Dendritic cell treated with granulocyte-macrophage colony-stimulating factor and Interleukin-4, amounts not matched to agents 40 ng/mL and 50 ng/mL, for 4 days (primary cell): Measurements from ENCODE around the gene ICAM4.

ENCODE experiments used
- H3K27ac Mint-ChIP-seq: one replicate; pipeline ENCODE4 v1.8.0; 2022; ENCODE audit warnings: mild to moderate bottlenecking, mixed read lengths
- H3K27me3 Mint-ChIP-seq: one replicate; pipeline ENCODE4 v1.8.0; 2022; ENCODE audit warnings: mild to moderate bottlenecking, mixed read lengths
- H3K36me3 Mint-ChIP-seq: one replicate; pipeline ENCODE4 v1.8.0; 2022; ENCODE audit warnings: low read depth, mixed read lengths
- H3K4me1 Mint-ChIP-seq: one replicate; pipeline ENCODE4 v1.8.0; 2022; ENCODE audit warnings: low read depth, mixed read lengths
- H3K4me3 Mint-ChIP-seq: one replicate; pipeline ENCODE4 v1.8.0; 2022; ENCODE audit warnings: mild to moderate bottlenecking, moderate library complexity, mixed read lengths
- H3K9me3 Mint-ChIP-seq: one replicate; pipeline ENCODE4 v1.8.0; 2022; ENCODE audit warnings: mixed read lengths
- intact Hi-C: fragments of 100-400 bp; cut with micrococcal nuclease; formaldehyde crosslinking; loops from one replicate; pipeline ENCODE4 v1.15.0; 2022

The ICAM4 gene

DNA sequence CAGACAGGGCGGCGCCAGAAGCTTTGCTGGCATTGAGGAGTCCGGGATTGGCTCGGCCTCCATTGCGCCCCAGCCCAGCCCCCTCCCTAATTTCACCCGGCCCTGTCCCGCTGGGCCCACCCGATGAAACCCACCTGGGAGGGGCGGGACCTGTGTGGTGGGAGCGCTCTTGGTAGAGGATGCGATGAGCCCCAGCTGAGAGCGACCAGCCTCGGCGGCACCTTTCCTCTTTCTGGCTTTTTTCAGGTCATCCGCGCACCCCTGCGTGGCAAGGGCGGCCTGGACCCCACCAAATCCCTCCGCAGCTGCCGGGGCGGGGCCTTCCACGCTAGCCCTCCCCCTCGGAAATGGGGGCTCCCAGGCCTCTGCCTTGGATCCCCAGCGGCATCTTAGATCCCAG, 22.7 kb downstream of the ICAM4 start, which contains the start of gene ZGLP1:
ZGLP1 (minus strand) TSS at position 393 of the 400 bp plus-strand sequence.
- H3K9me3 Mint-ChIP-seq: no peaks in the 10 kb centered on the region
- H3K27ac Mint-ChIP-seq: peak within 1 kb of the TSS; percentile 43
- H3K4me1 Mint-ChIP-seq: peaks cover 39% of the 10 kb centered on the region
- peaks cover 24% of the 10 kb centered on the region for H3K36me3 Mint-ChIP-seq
- H3K27me3 Mint-ChIP-seq: no peaks in the 10 kb centered on the region
- intact Hi-C loops: no loop called here
- H3K4me3 Mint-ChIP-seq: no peak within 1 kb of the TSS

DNA sequence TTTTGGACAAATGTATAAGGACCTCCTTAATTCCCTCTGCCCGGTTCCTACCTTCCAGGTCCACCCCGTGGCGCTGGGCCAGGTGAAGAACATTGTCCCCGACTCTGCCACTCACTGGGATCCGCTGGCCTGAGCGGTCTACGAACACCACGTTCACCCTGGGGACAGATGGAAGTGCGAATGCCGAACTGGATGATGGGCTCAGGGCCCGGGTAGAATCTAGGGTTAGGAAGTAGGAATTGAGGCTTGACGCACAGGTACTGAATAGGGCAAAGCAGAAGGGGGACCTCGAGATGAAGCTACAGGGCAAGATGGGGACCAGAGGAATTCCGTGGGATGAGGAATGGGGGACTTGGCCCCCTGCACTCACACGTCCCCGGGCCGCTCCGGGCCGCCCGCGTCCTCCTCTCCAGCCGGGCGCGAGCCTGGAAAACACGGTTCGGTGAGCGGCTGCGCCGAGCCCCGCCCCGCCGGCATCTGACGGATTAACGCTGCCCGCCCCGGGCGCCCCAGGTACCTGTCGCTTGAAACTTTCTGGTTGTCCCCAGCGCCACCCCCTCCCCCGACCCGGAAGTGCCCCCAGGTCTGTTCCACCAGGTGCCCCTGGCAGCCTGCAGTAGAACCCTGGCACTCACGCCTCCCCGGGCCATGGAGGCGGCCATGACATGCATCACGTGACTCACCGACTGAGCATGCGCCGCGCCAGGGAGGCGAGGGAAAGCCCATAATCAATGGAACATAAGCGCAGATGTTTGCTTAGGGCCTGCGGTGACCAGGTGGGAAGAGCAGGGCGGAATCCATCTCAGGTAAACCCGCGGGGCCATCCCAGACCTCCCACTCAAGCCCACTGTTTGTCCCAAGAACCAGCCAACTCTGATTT, 28.8 kb downstream of the ICAM4 start, which contains the start of gene FDX2:
FDX2 (minus strand) TSS at position 681 of the 880 bp plus-strand sequence; CDS start at position 662, 19 bp downstream.
- peaks cover 20% of the 10 kb centered on the region for H3K4me1 Mint-ChIP-seq
- intact Hi-C loops: no loop called here
- H3K36me3 Mint-ChIP-seq: peaks cover 71% of the 10 kb centered on the region
- no peaks in the 10 kb centered on the region for H3K27me3 Mint-ChIP-seq
- H3K4me3 Mint-ChIP-seq: peak within 1 kb of the TSS; percentile 88
- H3K9me3 Mint-ChIP-seq: no peaks in the 10 kb centered on the region
- peak within 1 kb of the TSS; percentile 63 for H3K27ac Mint-ChIP-seq

DNA sequence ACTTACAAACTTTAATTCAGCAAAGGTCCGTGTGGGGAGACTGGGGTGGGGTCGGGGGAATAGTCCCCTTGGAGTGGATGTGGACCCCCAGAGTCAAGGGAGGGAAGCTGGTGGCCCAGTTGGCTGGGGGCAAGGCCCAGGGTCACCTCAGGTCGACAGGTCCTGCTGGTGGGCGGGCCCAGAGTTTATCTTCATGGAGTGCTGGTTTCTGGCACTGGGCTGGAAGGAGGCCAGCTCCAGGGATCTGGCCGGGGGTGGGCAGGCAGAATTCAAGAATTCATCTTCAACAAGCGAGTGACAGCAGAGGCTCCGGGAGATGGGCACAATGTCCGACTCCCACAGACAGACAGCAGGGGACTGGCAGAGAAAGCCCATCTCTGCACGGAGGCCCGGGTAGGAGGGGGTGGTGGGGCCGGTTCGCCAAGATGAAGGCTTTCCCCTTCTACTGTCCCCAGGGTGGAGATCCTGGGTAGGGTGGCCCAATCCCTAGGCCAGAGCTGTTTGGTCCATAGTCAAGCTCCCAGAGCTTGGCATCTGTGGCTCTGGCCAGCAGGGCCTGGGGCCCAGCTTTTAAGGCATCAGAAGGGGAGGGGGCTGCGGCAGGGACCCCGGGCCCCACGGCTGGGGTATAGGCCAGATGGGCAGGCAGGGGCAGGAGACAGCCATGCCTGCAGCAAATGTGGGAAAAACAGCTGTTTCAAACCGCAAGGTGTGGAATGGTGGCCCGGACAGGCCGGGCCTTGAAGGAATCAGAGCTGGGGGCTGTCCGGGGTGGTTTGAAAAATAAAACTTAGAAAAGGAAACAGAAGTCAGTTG, 29.7 kb downstream of the ICAM4 start:
- peaks cover 76% of the 10 kb centered on the region for H3K36me3 Mint-ChIP-seq

DNA sequence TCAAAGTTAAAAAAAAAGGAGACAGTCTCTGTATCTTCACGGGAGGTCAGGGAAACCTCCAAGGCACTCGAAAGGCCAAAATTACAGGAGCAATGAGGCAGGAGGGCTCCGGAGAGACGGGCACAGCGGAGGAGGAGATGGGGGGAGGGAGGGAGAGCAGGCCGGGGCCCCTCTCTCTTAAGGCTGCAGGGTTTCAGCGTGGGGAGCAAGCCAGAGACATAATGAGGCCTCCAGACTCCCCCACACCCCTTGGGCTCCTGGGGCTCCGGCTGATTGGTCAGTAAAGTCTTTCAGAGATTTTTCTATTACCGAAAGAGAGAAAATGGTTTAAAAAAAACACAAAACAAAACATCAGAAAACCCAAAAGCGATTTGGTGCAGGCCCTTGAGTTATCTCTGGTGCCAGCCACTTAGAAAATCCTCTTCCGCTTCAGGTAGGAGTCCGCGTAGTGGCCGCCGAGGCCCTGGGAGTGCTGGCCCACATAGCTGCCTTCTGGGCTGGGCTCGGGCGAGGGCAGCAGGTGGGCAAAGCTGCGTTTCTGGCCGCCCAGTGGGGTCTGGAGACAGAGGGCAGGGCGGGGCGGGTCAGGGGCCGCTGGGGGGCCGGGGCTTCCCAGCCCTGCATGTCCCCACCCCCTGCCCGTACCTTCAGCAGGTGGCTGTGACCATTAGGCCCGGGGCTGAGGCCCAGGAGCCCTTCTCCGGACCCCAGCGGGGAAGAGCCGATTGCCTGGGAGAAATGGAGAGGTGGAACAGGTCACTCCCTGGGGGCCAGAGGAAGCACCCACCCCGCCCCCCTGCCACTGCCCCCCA, 30.5 kb downstream of the ICAM4 start:
- Mint-ChIP-seq H3K36me3 (peaks cover 83% of the 10 kb centered on the region), H3K4me1 (peaks cover 14% of the 10 kb centered on the region), H3K4me3 (no peak overlapping the region), H3K27me3 (no peaks in the 10 kb centered on the region), H3K27ac (peak overlapping the region; percentile 63), H3K9me3 (no peaks in the 10 kb centered on the region)
- intact Hi-C loops: no loop called here

More for the DNA sequence above, 29.7 kb downstream of the ICAM4 start:
- intact Hi-C loops: no loop called here
- H3K27me3 Mint-ChIP-seq: no peaks in the 10 kb centered on the region
- H3K4me3 Mint-ChIP-seq: no peak overlapping the region
- H3K4me1 Mint-ChIP-seq: peaks cover 14% of the 10 kb centered on the region
- H3K9me3 Mint-ChIP-seq: no peaks in the 10 kb centered on the region
- H3K27ac Mint-ChIP-seq: peak overlapping the region; percentile 63

DNA sequence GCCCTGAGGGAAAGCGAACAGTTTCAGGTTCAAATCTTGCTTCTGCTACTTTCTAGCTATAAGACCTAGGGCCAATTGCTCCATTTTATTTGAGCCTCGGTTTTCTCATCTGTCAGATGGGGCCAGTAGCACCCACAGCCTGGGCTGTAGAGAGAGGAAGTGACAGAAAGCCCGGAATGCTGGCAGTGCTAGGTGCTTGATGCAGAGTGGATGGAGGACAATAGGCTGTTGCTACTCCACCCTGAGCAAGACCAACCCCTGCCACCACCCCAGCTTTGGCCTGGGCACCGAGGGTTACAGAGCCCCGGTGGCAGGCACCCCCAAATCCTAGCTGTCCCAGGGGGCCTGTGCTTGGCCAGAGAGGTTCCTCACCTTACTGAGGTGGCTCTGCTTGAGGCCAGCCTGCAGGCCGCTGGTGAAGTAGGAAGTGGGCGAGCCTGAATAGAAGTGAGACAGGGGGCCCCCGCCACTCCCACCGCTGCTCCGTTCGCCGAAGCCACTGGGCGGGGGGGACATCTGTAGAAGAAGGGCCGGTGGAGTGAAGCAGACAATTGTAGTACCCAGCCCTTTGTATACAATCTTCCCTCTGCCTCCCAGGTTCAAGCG, 31.2 kb downstream of the ICAM4 start:
- no peaks in the 10 kb centered on the region for H3K27me3 Mint-ChIP-seq
- peaks cover 83% of the 10 kb centered on the region for H3K36me3 Mint-ChIP-seq
- H3K4me3 Mint-ChIP-seq: no peak overlapping the region
- no peaks in the 10 kb centered on the region for H3K9me3 Mint-ChIP-seq
- no peak overlapping the region for H3K27ac Mint-ChIP-seq
- H3K4me1 Mint-ChIP-seq: peaks cover 14% of the 10 kb centered on the region
- intact Hi-C loops: no loop called here

DNA sequence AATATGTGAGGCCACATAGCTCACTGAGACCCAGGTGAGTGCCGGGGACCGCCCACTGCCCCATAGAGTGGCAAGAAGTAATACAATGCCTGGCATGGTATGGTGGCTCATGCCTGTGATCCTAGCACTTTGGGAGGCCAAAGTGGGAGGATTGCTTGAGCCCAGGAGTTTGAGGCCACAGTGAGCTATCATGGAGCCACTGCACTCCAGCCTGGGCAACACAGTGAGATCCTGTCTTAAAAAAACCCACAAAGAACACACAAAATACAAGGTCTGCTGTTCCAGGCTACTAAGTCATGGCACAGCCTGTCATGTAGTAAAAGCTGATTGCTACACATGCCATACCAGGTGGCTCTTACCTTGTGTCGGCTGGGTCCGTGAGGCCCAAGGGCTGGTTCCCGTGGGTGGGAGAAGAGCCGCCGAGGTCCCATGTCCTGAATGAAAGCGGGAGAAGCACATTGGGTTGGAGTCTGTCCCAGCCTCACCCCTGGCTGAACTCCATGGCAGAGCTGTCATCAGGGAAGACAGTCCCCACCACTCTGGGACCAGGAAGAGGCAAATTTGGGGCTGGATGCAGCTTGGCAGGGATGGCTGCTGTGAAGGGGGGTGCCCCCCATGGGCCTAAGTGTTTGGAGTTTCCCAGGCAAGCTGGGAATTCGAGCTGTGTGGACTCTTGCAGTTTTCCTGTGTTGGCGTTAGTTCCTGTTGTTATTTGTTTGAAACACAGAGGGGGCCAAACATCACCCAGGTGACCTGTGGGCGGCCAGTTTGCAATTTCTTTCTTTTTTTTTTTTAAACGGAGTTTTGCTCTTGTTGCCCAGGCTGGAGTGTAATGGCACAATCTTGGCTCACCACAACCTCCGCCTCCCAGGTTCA, 32.3 kb downstream of the ICAM4 start:
- Mint-ChIP-seq H3K27ac (no peak overlapping the region), H3K27me3 (no peaks in the 10 kb centered on the region), H3K9me3 (no peaks in the 10 kb centered on the region), H3K4me3 (no peak overlapping the region), H3K4me1 (peaks cover 14% of the 10 kb centered on the region), H3K36me3 (peaks cover 90% of the 10 kb centered on the region)
- intact Hi-C loops: no loop called here

DNA sequence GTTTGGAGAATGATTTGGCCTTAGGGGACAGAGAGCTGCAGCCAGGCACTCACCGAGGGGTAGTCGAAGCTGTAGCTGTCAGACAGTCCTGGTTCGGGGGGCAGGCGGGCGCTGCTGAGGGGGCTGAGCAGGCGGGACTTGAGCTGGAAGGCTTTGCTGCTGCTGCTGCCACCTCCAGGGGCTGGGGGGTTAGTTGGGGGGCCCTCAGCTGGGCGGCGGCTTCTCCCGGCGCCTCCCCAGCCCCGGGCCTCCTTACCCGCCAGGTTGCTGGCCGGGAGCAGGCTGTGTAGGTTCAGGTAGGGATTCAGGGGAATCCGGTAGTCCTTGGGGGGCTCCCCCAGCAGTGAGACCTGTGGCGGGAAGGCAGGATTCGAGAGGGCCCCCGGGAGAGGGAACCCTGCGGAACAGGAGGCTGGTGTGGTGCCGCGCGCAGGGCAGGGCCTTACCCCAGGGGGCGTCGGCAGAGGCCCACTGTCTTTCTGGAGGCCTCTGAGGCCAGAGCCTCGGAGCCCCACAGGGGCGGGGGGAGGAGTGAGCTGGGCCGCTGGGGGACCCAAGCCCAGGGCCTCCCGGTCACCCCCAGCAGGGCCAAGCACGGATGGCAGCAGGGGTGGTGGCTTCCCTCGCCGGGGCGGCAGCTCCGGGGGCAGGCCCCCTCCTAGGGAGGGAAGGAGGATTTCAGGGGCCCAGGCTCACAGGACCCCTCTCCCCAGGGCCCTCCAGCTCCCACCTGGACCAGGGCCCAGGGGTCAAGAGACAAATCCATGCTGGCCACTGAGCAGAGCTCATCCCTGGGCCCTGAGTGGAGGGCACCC, 34.1 kb downstream of the ICAM4 start:
- Mint-ChIP-seq H3K27me3 (no peaks in the 10 kb centered on the region), H3K27ac (no peak overlapping the region), H3K36me3 (peaks cover 100% of the 10 kb centered on the region), H3K9me3 (no peaks in the 10 kb centered on the region), H3K4me1 (no peaks in the 10 kb centered on the region), H3K4me3 (no peak overlapping the region)
- intact Hi-C loops: no loop called here

DNA sequence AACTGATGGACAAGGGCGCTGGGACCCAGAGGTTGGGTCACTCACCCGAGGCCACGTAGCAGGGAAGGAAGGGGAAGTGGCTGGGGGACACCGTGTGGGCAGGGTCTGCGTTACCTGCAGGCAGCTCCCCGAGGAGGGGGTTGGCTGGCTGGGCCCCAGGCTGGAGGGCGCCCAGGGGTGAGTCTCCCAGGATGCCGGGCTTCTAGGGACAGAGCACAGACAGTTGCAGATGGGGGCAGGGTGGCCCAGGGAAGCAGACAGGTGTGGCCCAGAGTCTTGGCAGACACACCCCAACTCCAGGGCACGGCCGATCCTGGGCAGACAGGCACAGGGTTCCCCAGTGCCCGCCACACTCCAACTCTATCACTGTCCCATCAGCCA, 34.7 kb downstream of the ICAM4 start:
- Mint-ChIP-seq H3K27me3 (no peaks in the 10 kb centered on the region), H3K36me3 (peaks cover 100% of the 10 kb centered on the region), H3K4me3 (no peak overlapping the region), H3K9me3 (no peaks in the 10 kb centered on the region), H3K27ac (no peak overlapping the region), H3K4me1 (no peaks in the 10 kb centered on the region)
- intact Hi-C loops: no loop called here

DNA sequence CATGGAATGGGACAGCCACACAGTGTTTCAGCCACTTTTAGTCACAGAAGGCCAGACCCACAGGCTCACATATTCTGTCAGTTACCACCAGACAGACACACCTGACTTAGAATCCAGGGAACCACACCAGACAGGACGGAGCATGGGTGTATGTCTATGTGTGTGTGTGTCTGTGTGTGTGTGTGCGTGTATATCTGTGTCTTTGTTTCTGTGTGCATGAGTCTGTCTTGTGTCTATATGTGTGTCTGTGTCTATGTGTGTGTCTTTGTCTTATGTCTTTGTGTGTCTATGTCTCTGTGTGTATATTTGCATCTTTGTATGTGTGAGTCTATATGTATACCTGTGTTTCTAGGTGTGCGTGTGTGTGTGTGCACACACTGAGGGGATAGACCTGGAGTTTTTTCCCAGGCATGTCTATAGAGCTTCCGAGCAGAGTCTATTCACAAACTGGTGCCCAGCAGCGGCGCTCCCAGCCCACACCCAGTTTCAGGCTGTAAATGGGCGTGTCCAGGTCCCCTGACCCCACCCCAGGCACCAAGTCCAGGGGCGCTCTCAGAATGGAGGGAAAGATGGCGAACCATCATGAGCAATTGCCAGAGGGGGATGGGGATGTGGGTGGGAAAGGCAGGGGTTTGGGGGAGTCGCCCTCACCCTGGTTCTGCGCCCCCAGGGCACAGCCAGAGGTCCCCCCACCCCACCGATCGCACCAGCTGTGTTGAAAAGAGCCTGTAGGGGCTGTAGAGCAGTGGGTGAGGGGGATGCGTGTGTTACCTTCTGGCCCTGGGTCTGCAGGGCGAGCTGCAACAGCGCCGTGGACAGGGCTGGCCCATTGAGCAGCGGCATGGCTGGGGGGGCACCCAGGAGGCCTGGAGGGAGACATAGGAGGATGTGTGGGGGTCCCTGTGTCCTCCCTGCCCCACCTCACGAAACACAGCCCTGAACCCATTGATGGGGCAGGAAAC, 35.4 kb downstream of the ICAM4 start:
- Mint-ChIP-seq H3K9me3 (no peaks in the 10 kb centered on the region), H3K27me3 (no peaks in the 10 kb centered on the region), H3K4me3 (no peak overlapping the region), H3K27ac (no peak overlapping the region), H3K36me3 (peaks cover 100% of the 10 kb centered on the region), H3K4me1 (no peaks in the 10 kb centered on the region)
- intact Hi-C loops: no loop called here

DNA sequence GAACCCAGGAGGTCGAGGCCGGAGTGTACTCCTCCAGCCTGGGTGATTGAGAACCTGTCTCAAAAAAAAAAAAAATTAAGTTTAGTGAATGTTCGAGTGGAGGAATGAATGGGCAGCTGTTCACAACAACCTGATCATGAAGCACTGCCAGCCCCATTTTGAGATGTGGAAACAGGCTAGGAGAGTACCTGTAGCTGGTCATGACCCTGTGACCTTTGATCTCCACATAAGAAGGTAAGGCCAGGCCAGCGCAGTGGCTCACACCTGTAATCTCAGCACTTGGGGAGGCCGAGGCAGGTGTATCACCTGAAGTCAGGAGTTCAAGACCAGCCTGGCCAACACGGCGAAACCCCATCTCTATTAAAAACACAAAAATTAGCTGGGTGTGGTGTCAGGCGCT, 39.0 kb downstream of the ICAM4 start:
- H3K4me1 Mint-ChIP-seq: no peaks in the 10 kb centered on the region
- intact Hi-C loops: no loop called here
- H3K9me3 Mint-ChIP-seq: no peaks in the 10 kb centered on the region
- H3K4me3 Mint-ChIP-seq: no peak overlapping the region
- H3K36me3 Mint-ChIP-seq: peaks cover 98% of the 10 kb centered on the region
- no peak overlapping the region for H3K27ac Mint-ChIP-seq
- H3K27me3 Mint-ChIP-seq: no peaks in the 10 kb centered on the region

DNA sequence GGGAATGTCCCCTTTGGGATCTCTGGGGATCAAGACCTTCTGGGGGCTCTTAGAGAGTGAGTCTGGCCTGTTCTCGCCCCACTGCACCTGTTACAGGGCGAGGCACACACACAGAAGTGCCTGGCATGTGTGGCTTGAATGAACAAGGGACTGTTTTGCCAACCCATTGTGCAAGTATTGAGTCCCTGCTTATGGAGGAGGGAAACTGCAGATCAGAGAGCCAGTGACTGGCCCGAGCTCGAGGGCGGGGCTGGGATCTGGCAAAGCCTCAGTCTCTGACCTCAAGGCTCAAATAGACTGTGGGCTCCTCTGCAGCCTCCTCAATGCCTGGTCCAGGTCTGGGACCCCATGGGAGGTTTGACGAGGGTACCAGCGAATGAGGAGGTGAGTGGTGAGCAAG, 41.0 kb downstream of the ICAM4 start:
- no peaks in the 10 kb centered on the region for H3K27me3 Mint-ChIP-seq

More for the DNA sequence above, 41.0 kb downstream of the ICAM4 start:
- H3K27ac Mint-ChIP-seq: peak overlapping the region; percentile 45
- peaks cover 12% of the 10 kb centered on the region for H3K4me1 Mint-ChIP-seq
- intact Hi-C loops: no loop called here
- H3K36me3 Mint-ChIP-seq: peaks cover 79% of the 10 kb centered on the region
- H3K4me3 Mint-ChIP-seq: no peak overlapping the region
- H3K9me3 Mint-ChIP-seq: no peaks in the 10 kb centered on the region
